ENCODE data around the gene LCN15.

LCN15 gene

GRCh38 chr9:136765041-136765440 is 723 bp upstream of the LCN15 start (continued):
- no peak for TF ChIP-seq POU6F1 (CRISPR knock-in tag; IDR thresholded peaks at IDR 0.05; ENCODE audit: borderline replicate concordance, low read depth)
- TF ChIP-seq ZNF8 (CRISPR knock-in tag; IDR thresholded peaks at IDR 0.05), result no peak
- no peak for TF ChIP-seq TCF4 (CRISPR knock-in tag; IDR thresholded peaks at IDR 0.05; ENCODE audit: borderline replicate concordance)
- TF ChIP-seq ZNF70 (CRISPR knock-in tag; IDR thresholded peaks at IDR 0.05), result no peak

GRCh38 chr9:136763649-136764035 is 676 bp downstream of the LCN15 start:
- no peak for ATAC-seq
- TF ChIP-seq PATZ1 (CRISPR knock-in tag; IDR thresholded peaks at IDR 0.05; ENCODE audit: borderline replicate concordance) (no peak), ISL1 (CRISPR knock-in tag; IDR thresholded peaks at IDR 0.05) (no peak), ESRRG (CRISPR knock-in tag; IDR thresholded peaks at IDR 0.05) (no peak), ZC3H10 (CRISPR knock-in tag; IDR thresholded peaks at IDR 0.05) (no peak), CREB5 (CRISPR knock-in tag; IDR thresholded peaks at IDR 0.05; ENCODE audit: low read depth) (no peak), POU6F1 (CRISPR knock-in tag; IDR thresholded peaks at IDR 0.05; ENCODE audit: borderline replicate concordance, low read depth) (no peak), OSR1 (CRISPR knock-in tag; IDR thresholded peaks at IDR 0.05) (no peak), ZNF8 (CRISPR knock-in tag; IDR thresholded peaks at IDR 0.05) (no peak), CSDC2 (CRISPR knock-in tag; IDR thresholded peaks at IDR 0.05) (no peak), BACH2 (CRISPR knock-in tag; IDR thresholded peaks at IDR 0.05; ENCODE audit: borderline replicate concordance) (no peak), TCF4 (CRISPR knock-in tag; IDR thresholded peaks at IDR 0.05; ENCODE audit: borderline replicate concordance) (no peak), TOX (CRISPR knock-in tag; IDR thresholded peaks at IDR 0.05; ENCODE audit: borderline replicate concordance) (no peak), ZFP30 (CRISPR knock-in tag; IDR thresholded peaks at IDR 0.05) (no peak), ARNTL (CRISPR knock-in tag; IDR thresholded peaks at IDR 0.05; ENCODE audit: borderline replicate concordance, low read depth) (no peak), TSHZ2 (CRISPR knock-in tag; IDR thresholded peaks at IDR 0.05) (no peak)

GRCh38 chr9:136762915-136763648 is 1.2 kb downstream of the LCN15 start:
- TF ChIP-seq RARB (CRISPR knock-in tag; IDR thresholded peaks at IDR 0.05) (no peak), ARNTL (CRISPR knock-in tag; IDR thresholded peaks at IDR 0.05; ENCODE audit: borderline replicate concordance, low read depth) (no peak), ZFP3 (CRISPR knock-in tag; IDR thresholded peaks at IDR 0.05) (no peak), TCF4 (CRISPR knock-in tag; IDR thresholded peaks at IDR 0.05; ENCODE audit: borderline replicate concordance) (no peak), OSR1 (CRISPR knock-in tag; IDR thresholded peaks at IDR 0.05) (no peak), PATZ1 (CRISPR knock-in tag; IDR thresholded peaks at IDR 0.05; ENCODE audit: borderline replicate concordance) (no peak)
- ATAC-seq, result peak; percentile 34

Data from SK-N-SH treated with all-trans-retinoic acid at 6 μM for 48 hours (cell line).